Large intestine (tissue), 3 donors: Measurements from ENCODE around the gene TMEM52B. TPM values are rescaled to one million over a fixed set of nuclear protein-coding genes. Genes with fewer than 3 reads are reported as not detected.

Experiments
- DNase-seq, 2 donors: peaks; one replicate each; pipeline versions ENCODE4 v3.0.0 to v3.0.0-alpha.2; 2013
- H3K27ac ChIP-seq: one replicate; pipeline ENCODE4 v1.5.1; 2013; ENCODE audit warnings: low read length
- H3K27me3 ChIP-seq: 2 replicates; pipeline ENCODE4 v1.6.1; 2013; ENCODE audit warnings: low read length; ENCODE audit not compliant: control insufficient read depth, insufficient read depth
- H3K36me3 ChIP-seq: 2 replicates; pipeline ENCODE4 v1.6.1; 2013; ENCODE audit warnings: low read length; ENCODE audit not compliant: control insufficient read depth, insufficient read depth
- H3K4me1 ChIP-seq: one replicate; pipeline ENCODE4 v1.6.1; 2013; ENCODE audit warnings: low read length; ENCODE audit not compliant: control insufficient read depth, insufficient read depth
- H3K4me3 ChIP-seq: one replicate; pipeline ENCODE4 v1.5.1; 2013; ENCODE audit warnings: low read length
- H3K9me3 ChIP-seq: one replicate; pipeline ENCODE4 v1.6.1; 2013; ENCODE audit warnings: mild to moderate bottlenecking, low read depth, low read length, moderate library complexity; ENCODE audit not compliant: control insufficient read depth
- WGBS: methylation state at CpG from one replicate; pipeline ENCODE4 v1.1.5; 2013; ENCODE audit warnings: low lambda C conversion rate; ENCODE audit not compliant: insufficient coverage; 5-methylcytosine and 5-hydroxymethylcytosine counted together
- polyA plus RNA-seq: library from polyadenylated mRNA; unstranded; fragments of 120-200 nt; gene quantifications from one replicate; pipeline ENCODE4 v1.2.1, GENCODE V29; 2013

TMEM52B gene
- polyA plus RNA-seq, 1 donor = 1.3 TPM

DNA sequence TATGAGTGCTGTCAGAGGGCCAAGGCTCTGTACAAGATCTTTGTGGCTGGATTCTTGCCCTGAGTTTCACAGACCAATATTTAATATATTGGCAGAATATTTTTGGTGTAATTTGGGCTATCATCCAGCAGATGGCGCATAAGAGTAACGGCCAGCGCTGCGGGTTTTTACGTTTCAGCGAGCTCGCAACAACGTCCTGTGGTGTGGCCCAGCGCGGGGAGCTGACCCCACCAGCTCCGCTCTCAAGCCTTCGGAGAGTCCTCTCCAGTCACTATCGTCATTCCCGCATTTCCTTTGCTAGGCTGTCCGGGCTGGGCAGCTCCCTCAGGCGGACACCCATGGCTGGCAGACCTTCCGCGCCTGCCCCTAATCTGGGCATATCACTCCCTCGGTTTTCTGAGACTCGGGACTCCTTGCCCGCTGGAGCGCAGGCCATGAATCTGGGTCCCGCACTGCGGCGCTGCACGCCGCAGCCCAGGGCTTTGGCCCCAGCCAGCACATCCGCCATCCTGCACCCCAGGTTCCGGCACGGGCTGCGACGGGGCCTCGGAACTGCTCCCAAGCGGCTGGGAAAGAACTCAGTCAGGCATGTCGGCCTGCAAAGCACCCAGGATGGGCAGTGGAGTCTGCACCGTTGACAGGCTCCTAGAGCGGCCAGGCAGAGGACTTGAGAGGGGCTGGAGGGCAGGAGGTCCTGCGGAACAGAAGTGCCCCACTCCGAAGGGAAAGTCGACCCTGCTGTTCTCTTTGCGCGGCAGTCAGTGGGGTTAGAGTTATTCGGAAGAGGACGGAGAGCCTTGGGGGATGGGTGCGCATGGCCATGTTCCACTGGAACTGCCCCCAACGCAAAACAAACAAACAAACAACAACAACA lies 25.3 kb upstream of the TMEM52B start:
- Histone ChIP-seq H3K27ac (peak overlapping the region; percentile 65), H3K4me1 (peaks cover 3% of the 10 kb centered on the region), H3K27me3 (no peaks in the 10 kb centered on the region), H3K4me3 (peak overlapping the region; percentile 67), H3K36me3 (no peaks in the 10 kb centered on the region), H3K9me3 (no peaks in the 10 kb centered on the region)
- DNase-seq = peak; percentile 48 to 87
- 0% methylated on average over 2 of the region's 46 CpGs for WGBS

DNA sequence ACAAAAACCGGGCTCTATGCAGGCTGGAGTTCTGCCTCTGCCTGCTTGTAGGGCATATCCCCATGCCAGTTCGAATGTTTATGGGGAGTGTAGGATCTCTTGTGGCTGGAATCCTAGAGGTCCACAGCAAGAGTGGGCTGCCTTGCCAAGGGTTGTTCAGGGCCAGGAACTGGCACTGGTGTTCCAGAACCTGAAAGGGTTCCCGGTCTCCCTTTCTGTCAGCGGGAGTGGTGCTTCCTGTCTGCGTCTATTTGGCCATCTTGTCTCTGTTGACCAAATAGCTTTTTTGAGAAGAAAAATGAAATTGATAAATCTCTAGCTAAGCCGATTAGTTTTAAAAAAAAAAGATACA lies 24.7 kb upstream of the TMEM52B start:
- whole genome bisulfite sequencing = 86% methylated on average over 1 of the region's 6 CpGs
- Histone ChIP-seq H3K36me3 (no peaks in the 10 kb centered on the region), H3K9me3 (no peaks in the 10 kb centered on the region), H3K4me3 (peak overlapping the region; percentile 67), H3K27me3 (no peaks in the 10 kb centered on the region), H3K4me1 (peaks cover 3% of the 10 kb centered on the region), H3K27ac (peak overlapping the region; percentile 65)
- no peak for DNase-seq

DNA sequence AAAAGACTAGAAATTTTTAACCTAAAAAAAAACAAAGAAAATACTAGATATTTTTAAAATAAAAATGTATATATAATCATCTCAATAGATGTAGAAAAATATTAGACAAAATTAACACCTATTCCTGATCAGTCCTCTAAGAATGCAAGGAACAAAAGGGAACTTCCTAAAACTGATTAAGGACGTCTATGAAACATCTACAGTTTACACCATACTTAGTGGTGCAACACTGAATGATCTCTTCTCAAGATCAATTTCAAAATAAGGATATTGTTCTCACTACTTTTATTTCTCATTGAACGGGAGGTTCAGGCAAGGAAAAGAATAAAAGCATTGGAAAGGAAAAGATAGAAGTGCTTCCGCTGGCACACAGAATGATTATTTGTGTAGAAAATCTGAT lies 22.9 kb upstream of the TMEM52B start:
- 100% methylated on average over 1 of the region's 3 CpGs for WGBS
- no peak overlapping the region for H3K4me3 ChIP-seq
- H3K4me1 ChIP-seq = peaks cover 3% of the 10 kb centered on the region
- H3K9me3 ChIP-seq = no peaks in the 10 kb centered on the region
- no peak overlapping the region for H3K27ac ChIP-seq
- H3K36me3 ChIP-seq = no peaks in the 10 kb centered on the region
- peaks cover 2% of the 10 kb centered on the region for H3K27me3 ChIP-seq
- no peak for DNase-seq

DNA sequence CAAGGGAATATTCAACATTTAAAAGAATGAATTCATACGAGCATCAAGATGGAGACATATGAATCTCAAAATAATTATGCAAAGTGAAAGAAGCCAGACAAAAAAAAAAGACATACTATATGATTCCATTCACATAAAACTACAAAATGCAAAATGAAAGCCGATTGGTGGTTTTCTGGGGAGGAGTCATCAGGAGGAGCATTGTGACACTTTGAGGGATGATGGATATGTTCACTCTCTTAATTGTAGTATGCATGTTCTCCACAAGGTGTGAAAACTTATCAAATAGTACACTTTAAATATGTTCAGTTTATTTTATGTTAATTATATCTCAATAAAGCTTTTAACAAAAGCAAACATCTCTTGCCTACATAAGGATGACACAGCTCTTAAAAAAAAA lies 20.4 kb upstream of the TMEM52B start:
- WGBS = 100% methylated on average over 2 of the region's 2 CpGs
- no peak overlapping the region for H3K27ac ChIP-seq
- H3K36me3 ChIP-seq = no peaks in the 10 kb centered on the region
- peaks cover 3% of the 10 kb centered on the region for H3K4me1 ChIP-seq
- no peak for DNase-seq
- no peak overlapping the region for H3K4me3 ChIP-seq
- H3K9me3 ChIP-seq = no peaks in the 10 kb centered on the region
- peaks cover 2% of the 10 kb centered on the region for H3K27me3 ChIP-seq

GRCh38 chr12:10159280-10159679 lies 19.6 kb upstream of the TMEM52B start:
- Histone ChIP-seq H3K36me3 (no peaks in the 10 kb centered on the region), H3K4me3 (no peak overlapping the region), H3K27me3 (peaks cover 2% of the 10 kb centered on the region), H3K9me3 (no peaks in the 10 kb centered on the region), H3K27ac (no peak overlapping the region), H3K4me1 (no peaks in the 10 kb centered on the region)
- no peak for DNase-seq
- 94% methylated on average over 2 of the region's 3 CpGs for WGBS

DNA sequence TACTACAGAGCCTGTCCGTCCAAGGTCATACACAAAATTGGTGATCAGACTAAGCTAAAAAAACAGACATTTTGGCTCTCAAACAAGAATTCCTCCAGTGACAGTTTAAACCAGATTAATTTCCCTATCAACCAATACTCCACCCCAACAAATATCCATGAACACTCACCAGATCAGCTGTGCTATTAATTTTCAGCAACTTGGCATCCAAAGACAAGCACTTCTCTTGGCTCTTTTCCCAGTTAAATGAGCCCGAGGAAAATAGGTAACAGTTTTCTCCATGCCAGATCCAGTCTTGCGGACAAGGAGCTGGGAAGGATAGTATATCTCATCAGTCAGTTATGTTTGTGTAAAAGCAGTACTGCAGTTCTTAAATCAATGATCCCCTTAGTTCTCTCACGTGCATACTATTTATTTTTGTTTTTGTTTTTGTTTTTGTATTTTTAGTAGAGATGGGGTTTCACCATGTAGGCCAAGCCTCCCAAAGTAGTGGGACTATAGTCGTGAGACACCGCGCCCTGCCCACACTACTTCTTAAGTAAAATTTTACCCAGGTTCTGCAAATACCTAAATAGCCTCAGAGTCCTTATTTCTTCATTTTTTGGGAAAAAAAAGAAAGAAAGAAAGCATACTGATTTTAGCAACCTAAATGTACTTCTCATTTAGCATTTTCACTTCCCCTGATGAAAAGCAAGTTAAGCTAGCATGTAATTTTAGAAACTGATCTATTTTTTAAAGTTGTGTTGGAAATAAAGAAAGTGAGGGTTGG lies 18.0 kb upstream of the TMEM52B start:
- H3K4me3 ChIP-seq = no peak overlapping the region
- peaks cover 2% of the 10 kb centered on the region for H3K27me3 ChIP-seq
- no peak overlapping the region for H3K27ac ChIP-seq
- no peaks in the 10 kb centered on the region for H3K9me3 ChIP-seq
- no peaks in the 10 kb centered on the region for H3K36me3 ChIP-seq
- 79% methylated on average over 3 of the region's 7 CpGs for whole genome bisulfite sequencing
- no peak for DNase-seq
- H3K4me1 ChIP-seq = no peaks in the 10 kb centered on the region

- no peaks in the 10 kb centered on the region for H3K9me3 ChIP-seq
- WGBS = no CpG with 5 or more reads among the region's 3 CpGs
Measured at GRCh38 chr12:10163084-10163483, 15.7 kb upstream of the TMEM52B start.

DNA sequence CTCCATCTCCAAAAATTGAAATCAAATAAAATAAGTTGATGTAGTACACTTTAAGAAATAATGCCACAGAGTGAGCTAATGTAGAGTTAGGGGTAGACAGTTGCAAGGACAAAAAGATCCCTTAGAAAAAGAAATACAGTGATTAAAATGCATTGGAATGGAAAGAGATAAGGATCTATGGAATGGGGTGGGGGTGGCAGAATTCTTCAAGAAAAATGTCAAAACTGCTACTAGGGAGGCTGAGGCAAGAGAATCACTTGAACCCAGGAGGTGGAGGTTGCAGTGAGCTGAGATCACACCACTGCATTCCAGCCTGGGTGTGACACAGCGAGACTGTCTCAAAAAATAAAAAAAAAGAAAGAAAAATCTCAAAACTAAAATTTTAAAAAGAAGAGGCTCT lies 13.4 kb upstream of the TMEM52B start:
- no peak overlapping the region for H3K27ac ChIP-seq
- no peaks in the 10 kb centered on the region for H3K27me3 ChIP-seq
- H3K36me3 ChIP-seq = no peaks in the 10 kb centered on the region
- H3K4me1 ChIP-seq = no peaks in the 10 kb centered on the region
- no peaks in the 10 kb centered on the region for H3K9me3 ChIP-seq
- no CpG with 5 or more reads among the region's 1 CpG for WGBS
- H3K4me3 ChIP-seq = no peak overlapping the region
- DNase-seq = no peak

More at GRCh38 chr12:10163084-10163483, 15.7 kb upstream of the TMEM52B start:
- no peak for DNase-seq
- Histone ChIP-seq H3K36me3 (no peaks in the 10 kb centered on the region), H3K4me3 (no peak overlapping the region), H3K27ac (no peak overlapping the region), H3K4me1 (no peaks in the 10 kb centered on the region), H3K27me3 (peaks cover 2% of the 10 kb centered on the region)

- DNase-seq = no peak
- 60% methylated on average over 1 of the region's 5 CpGs for WGBS
- Histone ChIP-seq H3K4me1 (no peaks in the 10 kb centered on the region), H3K27me3 (no peaks in the 10 kb centered on the region), H3K9me3 (no peaks in the 10 kb centered on the region), H3K36me3 (no peaks in the 10 kb centered on the region), H3K4me3 (no peak overlapping the region), H3K27ac (no peak overlapping the region)
Measured at GRCh38 chr12:10167599-10167998, 11.2 kb upstream of the TMEM52B start.

- 63% methylated on average over 1 of the region's 3 CpGs for WGBS
- DNase-seq = no peak
- no peaks in the 10 kb centered on the region for H3K9me3 ChIP-seq
- H3K27ac ChIP-seq = no peak overlapping the region
- H3K4me1 ChIP-seq = no peaks in the 10 kb centered on the region
- no peaks in the 10 kb centered on the region for H3K36me3 ChIP-seq
- no peak overlapping the region for H3K4me3 ChIP-seq
- H3K27me3 ChIP-seq = no peaks in the 10 kb centered on the region
Measured at GRCh38 chr12:10169104-10169503, 9.7 kb upstream of the TMEM52B start.
